Uterus (tissue), 4 donors: ENCODE measurements around the gene NRXN3. TPM values are rescaled to one million over a fixed set of nuclear protein-coding genes. Genes with fewer than 3 reads are reported as not detected.

Source experiments
- DNase-seq, 2 donors: peaks; one replicate each; pipeline ENCODE4 v3.0.0-alpha.2; 2019 to 2020
- H3K27ac ChIP-seq, 2 donors: fragments of 200-600 bp; sonication (generic); 1 replicate in 1 of 2; 2 replicates in 1 of 2; pipeline ENCODE4 v1.5.1; 2016 to 2018
- H3K27me3 ChIP-seq, 2 donors: fragments of 200-600 bp; sonication (generic); one replicate each; pipeline ENCODE4 v1.5.1; 2018 to 2019; ENCODE audit warnings: control low read depth in 1 of 2
- H3K36me3 ChIP-seq, 2 donors: fragments of 200-600 bp; sonication (generic); one replicate each; pipeline ENCODE4 v1.5.1; 2019; ENCODE audit warnings: control low read depth in 1 of 2
- H3K4me1 ChIP-seq, 2 donors: fragments of 200-600 bp; sonication (generic); one replicate each; pipeline ENCODE4 v1.5.1; 2018 to 2019; ENCODE audit warnings: control low read depth in 1 of 2
- H3K4me3 ChIP-seq, 2 donors: fragments of 200-600 bp; sonication (generic); 1 replicate in 1 of 2; 2 replicates in 1 of 2; pipeline ENCODE4 v1.5.1; 2018 to 2019; ENCODE audit warnings: mild to moderate bottlenecking in 1 of 2
- H3K9me3 ChIP-seq, 2 donors: fragments of 200-600 bp; sonication (generic); one replicate each; pipeline ENCODE4 v1.5.1; 2019; ENCODE audit warnings: control low read depth in 1 of 2
- POLR2A ChIP-seq, 2 donors: fragments of 450-650 bp; IDR thresholded peaks; one replicate each; pipeline ENCODE4 v1.6.1; 2016; ENCODE audit warnings: antibody characterized with exemption in 2 of 2, mild to moderate bottlenecking in 1 of 2, moderate library complexity in 1 of 2
- intact Hi-C: fragments of 100-400 bp; cut with DNase I; formaldehyde crosslinking; loops from one replicate; pipeline ENCODE4 v1.15.1; 2023; ENCODE audit warnings: low total_unique reads
- total RNA-seq, 4 donors: library from RNA; depleted of rRNA in 3 of 4; stranded (reverse); fragments of >200 nt in 3 of 4; gene quantifications; one replicate each; pipeline versions ENCODE4 v1.1.0 to v1.2.4, GENCODE V29; 2014 to 2023
- TF ChIP-seq, protein P1 (sequence below), 4 experiments: fragments of 200-600 bp in 2 of 4; fragments of 450-650 bp in 2 of 4; sonication (generic) in 2 of 4; IDR thresholded peaks; one replicate each; pipeline ENCODE4 v1.5.1; 2016 to 2019; ENCODE audit warnings: antibody characterized with exemption in 4 of 4, mild to moderate bottlenecking in 2 of 4, moderate library complexity in 1 of 4
- donor health status: DM: yes; HTN: yes; CAD: no.

The NRXN3 gene
- total RNA-seq, 4 donors from 2014 or later = 2.9 to 17.0 (median 4.4) TPM

DNA sequence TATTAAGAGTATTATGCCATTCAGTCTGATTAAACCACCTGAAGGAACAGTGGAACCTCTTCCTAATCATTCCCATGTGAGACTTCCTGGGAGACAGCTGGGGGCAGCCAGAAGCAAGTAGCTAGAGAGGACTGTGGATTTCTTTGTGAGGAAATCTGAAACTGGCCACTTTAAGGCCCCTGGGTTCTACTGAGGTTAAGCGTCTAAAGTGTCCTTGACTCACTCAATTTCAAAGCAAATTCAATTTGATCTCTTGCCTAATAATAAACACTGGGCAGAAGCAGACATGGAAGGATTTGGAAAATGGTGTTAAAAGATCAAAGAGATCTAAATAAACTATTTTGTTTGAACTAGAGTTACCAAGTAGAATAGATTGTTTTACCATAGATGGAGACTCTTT is 909.9 kb downstream of the NRXN3 start:
- no peaks in the 10 kb centered on the region for H3K4me1 ChIP-seq
- TF ChIP-seq, protein P1, sequence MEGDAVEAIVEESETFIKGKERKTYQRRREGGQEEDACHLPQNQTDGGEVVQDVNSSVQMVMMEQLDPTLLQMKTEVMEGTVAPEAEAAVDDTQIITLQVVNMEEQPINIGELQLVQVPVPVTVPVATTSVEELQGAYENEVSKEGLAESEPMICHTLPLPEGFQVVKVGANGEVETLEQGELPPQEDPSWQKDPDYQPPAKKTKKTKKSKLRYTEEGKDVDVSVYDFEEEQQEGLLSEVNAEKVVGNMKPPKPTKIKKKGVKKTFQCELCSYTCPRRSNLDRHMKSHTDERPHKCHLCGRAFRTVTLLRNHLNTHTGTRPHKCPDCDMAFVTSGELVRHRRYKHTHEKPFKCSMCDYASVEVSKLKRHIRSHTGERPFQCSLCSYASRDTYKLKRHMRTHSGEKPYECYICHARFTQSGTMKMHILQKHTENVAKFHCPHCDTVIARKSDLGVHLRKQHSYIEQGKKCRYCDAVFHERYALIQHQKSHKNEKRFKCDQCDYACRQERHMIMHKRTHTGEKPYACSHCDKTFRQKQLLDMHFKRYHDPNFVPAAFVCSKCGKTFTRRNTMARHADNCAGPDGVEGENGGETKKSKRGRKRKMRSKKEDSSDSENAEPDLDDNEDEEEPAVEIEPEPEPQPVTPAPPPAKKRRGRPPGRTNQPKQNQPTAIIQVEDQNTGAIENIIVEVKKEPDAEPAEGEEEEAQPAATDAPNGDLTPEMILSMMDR (IDR thresholded peaks at IDR 0.05) = no peak
- H3K9me3 ChIP-seq = no peaks in the 10 kb centered on the region
- DNase-seq = no peak
- H3K27ac ChIP-seq = no peak overlapping the region
- intact Hi-C loops = no loop called here
- H3K27me3 ChIP-seq = no peaks in the 10 kb centered on the region
- H3K36me3 ChIP-seq = no peaks in the 10 kb centered on the region
- no peak overlapping the region for H3K4me3 ChIP-seq

DNA sequence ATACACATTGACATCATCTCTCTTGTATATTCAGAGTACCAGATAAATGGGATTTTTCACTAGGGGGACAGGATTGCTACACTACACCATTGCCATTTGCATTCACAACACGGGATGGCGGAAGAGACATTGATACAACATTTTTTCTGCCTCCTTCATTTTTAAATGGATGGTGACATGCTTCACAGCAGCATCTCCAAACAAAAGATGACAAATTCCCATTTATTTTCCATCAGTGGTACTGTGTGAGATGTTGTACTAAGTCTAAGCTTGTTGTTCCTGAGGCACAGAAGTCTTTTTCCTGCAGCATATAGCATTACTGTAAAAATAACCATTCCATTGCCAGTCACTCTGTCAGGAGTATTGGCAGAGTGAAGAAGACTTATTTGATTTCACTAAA is 912.7 kb downstream of the NRXN3 start:
- intact Hi-C loops = no loop called here
- no peak overlapping the region for H3K27ac ChIP-seq
- no peak overlapping the region for H3K4me3 ChIP-seq
- no peaks in the 10 kb centered on the region for H3K36me3 ChIP-seq
- no peak for TF ChIP-seq POLR2A (IDR thresholded peaks at IDR 0.05)
- TF ChIP-seq, protein P1 (IDR thresholded peaks at IDR 0.05) = no peak
- H3K9me3 ChIP-seq = no peaks in the 10 kb centered on the region
- DNase-seq = no peak
- H3K4me1 ChIP-seq = no peaks in the 10 kb centered on the region
- no peaks in the 10 kb centered on the region for H3K27me3 ChIP-seq

DNA sequence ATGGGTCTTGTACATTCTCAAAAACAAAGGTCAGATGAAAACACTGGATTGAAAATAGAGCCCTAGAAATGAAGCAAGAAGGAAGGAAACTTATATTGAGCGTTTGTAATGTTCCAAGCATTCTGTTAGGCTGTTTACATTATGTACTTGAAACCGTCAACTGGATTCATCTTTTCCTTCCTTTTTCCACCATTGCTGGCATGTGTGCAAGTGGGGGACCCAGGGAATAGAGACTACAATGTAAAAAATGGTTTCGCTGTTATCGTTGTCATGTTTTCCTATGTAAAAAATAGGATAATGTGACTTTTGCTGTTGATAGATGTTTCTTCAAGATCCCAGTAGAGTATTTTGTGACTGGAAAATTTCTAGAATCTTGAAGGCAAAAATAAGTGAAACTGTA is 913.2 kb downstream of the NRXN3 start:
- H3K27me3 ChIP-seq = no peaks in the 10 kb centered on the region
- H3K36me3 ChIP-seq = no peaks in the 10 kb centered on the region
- no peaks in the 10 kb centered on the region for H3K4me1 ChIP-seq
- intact Hi-C loops = no loop called here
- no peak for DNase-seq
- TF ChIP-seq, protein P1 (IDR thresholded peaks at IDR 0.05) = no peak
- no peak for TF ChIP-seq POLR2A (IDR thresholded peaks at IDR 0.05)
- no peak overlapping the region for H3K27ac ChIP-seq
- no peaks in the 10 kb centered on the region for H3K9me3 ChIP-seq
- no peak overlapping the region for H3K4me3 ChIP-seq

DNA sequence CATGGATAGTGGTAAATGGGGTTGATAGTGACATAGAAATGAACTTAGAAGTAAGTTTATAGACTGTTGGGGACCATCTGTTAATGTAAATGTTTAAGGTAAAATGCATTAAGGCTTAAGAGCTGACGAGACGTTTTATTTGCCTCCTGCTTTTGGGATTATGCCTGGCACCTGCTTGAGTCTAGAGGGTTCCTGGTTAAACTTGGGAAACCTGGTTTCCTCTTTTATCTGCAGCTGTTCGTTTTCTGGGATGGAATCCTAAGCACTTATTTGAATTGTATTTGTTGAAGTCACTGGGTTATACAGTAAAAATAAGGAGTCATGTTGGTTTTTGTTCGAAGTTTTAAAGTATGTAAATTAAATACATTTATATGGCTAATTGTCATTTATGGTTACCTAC is 914.7 kb downstream of the NRXN3 start:
- DNase-seq = no peak
- Histone ChIP-seq H3K4me3 (no peak overlapping the region), H3K4me1 (no peaks in the 10 kb centered on the region), H3K27ac (no peak overlapping the region), H3K36me3 (no peaks in the 10 kb centered on the region), H3K9me3 (no peaks in the 10 kb centered on the region), H3K27me3 (no peaks in the 10 kb centered on the region)
- intact Hi-C loops = no loop called here
- TF ChIP-seq, protein P1 (IDR thresholded peaks at IDR 0.05) = no peak
- TF ChIP-seq POLR2A (IDR thresholded peaks at IDR 0.05) = no peak

DNA sequence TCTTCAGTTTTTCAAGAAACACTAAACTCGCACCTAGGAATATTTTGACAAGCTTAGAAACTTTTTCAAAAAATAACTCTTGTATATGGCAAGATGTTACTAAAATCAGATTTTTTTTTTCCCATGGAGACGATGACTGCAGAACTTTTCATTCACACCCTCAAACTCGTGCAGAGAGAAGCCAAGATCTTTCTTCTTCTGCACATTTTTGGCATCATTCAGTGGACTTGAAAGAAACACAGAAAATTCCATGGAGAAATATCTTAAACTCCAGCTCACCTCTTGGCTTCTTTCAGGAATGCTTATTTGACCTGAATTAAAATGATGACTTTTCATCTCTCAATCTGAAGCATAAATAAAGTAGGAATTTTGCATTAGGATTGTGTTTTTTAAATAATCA is 919.4 kb downstream of the NRXN3 start:
- Histone ChIP-seq H3K4me1 (no peaks in the 10 kb centered on the region), H3K4me3 (no peak overlapping the region), H3K36me3 (no peaks in the 10 kb centered on the region), H3K27me3 (no peaks in the 10 kb centered on the region), H3K9me3 (no peaks in the 10 kb centered on the region), H3K27ac (no peak overlapping the region)
- no peak for DNase-seq
- intact Hi-C loops = no loop called here
- no peak for TF ChIP-seq POLR2A (IDR thresholded peaks at IDR 0.05)

DNA sequence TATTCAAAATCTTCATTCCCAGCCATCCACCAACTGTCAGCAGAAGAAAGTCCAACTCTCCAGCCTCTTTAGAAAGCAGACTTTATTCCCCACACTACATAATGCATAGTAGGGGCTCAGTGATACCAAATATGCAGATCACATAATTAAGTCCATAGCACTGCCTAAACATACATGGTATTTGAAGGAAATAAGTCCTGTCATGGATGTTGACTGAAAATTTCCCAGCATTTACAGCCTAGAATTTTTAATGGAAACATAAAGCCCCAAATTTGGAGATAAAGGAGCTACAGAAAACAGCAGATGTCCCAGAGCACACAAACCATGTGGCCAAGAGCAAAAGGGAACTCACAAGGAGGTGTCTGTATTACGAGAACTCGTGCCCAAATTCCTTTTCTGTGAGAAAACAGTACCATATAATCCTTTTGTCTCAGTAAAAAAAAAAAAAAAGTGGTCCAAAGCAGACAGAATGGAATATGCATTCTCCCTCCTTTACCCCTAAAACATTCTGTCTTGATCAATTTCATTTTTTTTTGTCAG is 920.5 kb downstream of the NRXN3 start:
- H3K4me3 ChIP-seq = no peak overlapping the region
- no peaks in the 10 kb centered on the region for H3K9me3 ChIP-seq
- H3K27me3 ChIP-seq = no peaks in the 10 kb centered on the region
- no peaks in the 10 kb centered on the region for H3K4me1 ChIP-seq
- no peak for TF ChIP-seq POLR2A (IDR thresholded peaks at IDR 0.05)
- TF ChIP-seq, protein P1 (IDR thresholded peaks at IDR 0.05) = no peak
- no peak overlapping the region for H3K27ac ChIP-seq
- DNase-seq = no peak
- no peaks in the 10 kb centered on the region for H3K36me3 ChIP-seq
- intact Hi-C loops = no loop called here
